ENCODE results near the gene CRISPLD2.

CRISPLD2 gene

DNA sequence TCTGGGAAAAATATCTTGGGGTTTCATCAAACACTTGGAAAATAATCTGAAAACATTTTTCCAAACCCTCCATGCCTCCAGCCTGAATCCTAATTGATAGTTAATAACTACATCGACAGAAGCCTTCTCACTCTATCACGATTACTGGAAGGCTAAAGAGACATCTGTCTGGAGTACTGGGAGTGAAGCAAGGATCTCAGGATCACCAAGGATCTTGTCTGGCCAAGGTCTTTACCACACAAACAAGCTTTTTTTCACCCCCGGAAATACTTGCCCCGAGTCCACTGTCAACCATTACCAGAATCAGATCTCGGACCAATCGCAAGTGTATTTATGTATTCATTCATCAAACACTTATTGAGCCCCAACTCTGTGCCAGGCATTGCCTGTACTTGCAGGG is 28.3 kb upstream of the CRISPLD2 start:
- Histone ChIP-seq H2BK120ac (ENCODE audit: low read depth, low read length) (no peak overlapping the region), H2BK12ac (ENCODE audit: low read length) (no peak overlapping the region), H2AK5ac (ENCODE audit: low read depth, low read length) (no peak overlapping the region), H4K91ac (ENCODE audit: low read depth, low read length, poor library complexity) (no peak overlapping the region), H3K9ac (ENCODE audit: low read depth, low read length, poor library complexity) (no peak overlapping the region), H3K23ac (ENCODE audit: low read depth, low read length, poor library complexity) (no peak overlapping the region), H3K4ac (ENCODE audit: low read length) (no peak overlapping the region), H3K18ac (ENCODE audit: low read length) (no peak overlapping the region), H2AFZ (ENCODE audit: low read length) (no peak overlapping the region), H3K4me3 (ENCODE audit: low read length in 2 of 2) (no peak overlapping the region), H3K36me3 (replicated peaks in 1 of 2; ENCODE audit: control insufficient read depth in 2 of 2, insufficient read depth in 2 of 2, low read length in 2 of 2) (peaks cover 0 to 3% of the 10 kb centered on the region in 2 donors), H3K9me3 (replicated peaks in 1 of 2; ENCODE audit: control insufficient read depth in 2 of 2, insufficient read depth in 1 of 2, low read depth in 1 of 2, low read length in 2 of 2) (no peaks in the 10 kb centered on the region), H3K27me3 (ENCODE audit: control insufficient read depth in 3 of 3, insufficient read depth in 3 of 3, low read depth in 1 of 3, low read length in 3 of 3) (no peaks in the 10 kb centered on the region), H3K27ac (replicated peaks; ENCODE audit: low read length) (no peak overlapping the region), H3K14ac (ENCODE audit: low read length) (no peak overlapping the region), H2BK5ac (ENCODE audit: low read length) (no peak overlapping the region), H4K8ac (ENCODE audit: low read depth, low read length) (no peak overlapping the region), H3K4me1 (ENCODE audit: control insufficient read depth in 2 of 2, insufficient read depth in 1 of 2, low read depth in 1 of 2, low read length in 2 of 2) (no peaks in the 10 kb centered on the region), H3K4me2 (ENCODE audit: insufficient read depth, low read length, poor library complexity, severe bottlenecking) (no peak overlapping the region), H3K79me1 (ENCODE audit: low read depth, low read length) (no peaks in the 10 kb centered on the region), H2BK15ac (ENCODE audit: low read length) (no peak overlapping the region)
- WGBS, 2 donors (ENCODE audit: extremely low coverage in 2 of 2, insufficient read length in 2 of 2, insufficient replicate concordance in 1 of 2) = no CpG with 5 or more reads among the region's 6 CpGs
- DNase-seq (ENCODE audit: low spot score) = no peak

- H3K79me1 ChIP-seq (ENCODE audit: low read depth, low read length) = no peaks in the 10 kb centered on the region
- no peaks in the 10 kb centered on the region for H3K27me3 ChIP-seq (ENCODE audit: control insufficient read depth in 3 of 3, insufficient read depth in 3 of 3, low read depth in 1 of 3, low read length in 3 of 3)
- peak overlapping the region; percentile 40 for H3K18ac ChIP-seq (ENCODE audit: low read length)
- DNase-seq (ENCODE audit: low spot score) = no peak
- H3K36me3 ChIP-seq (replicated peaks in 1 of 2; ENCODE audit: control insufficient read depth in 2 of 2, insufficient read depth in 2 of 2, low read length in 2 of 2) = peaks cover 0 to 3% of the 10 kb centered on the region in 2 donors
- no CpG with 5 or more reads among the region's 6 CpGs for WGBS, 2 donors (ENCODE audit: extremely low coverage in 2 of 2, insufficient read length in 2 of 2, insufficient replicate concordance in 1 of 2)
- H2BK5ac ChIP-seq (ENCODE audit: low read length) = no peak overlapping the region
- no peak overlapping the region for H3K27ac ChIP-seq (replicated peaks; ENCODE audit: low read length)
- peak overlapping the region; percentile 47 for H3K14ac ChIP-seq (ENCODE audit: low read length)
- H3K4ac ChIP-seq (ENCODE audit: low read length) = no peak overlapping the region
- no peak overlapping the region for H2AFZ ChIP-seq (ENCODE audit: low read length)
- H3K9me3 ChIP-seq (replicated peaks in 1 of 2; ENCODE audit: control insufficient read depth in 2 of 2, insufficient read depth in 1 of 2, low read depth in 1 of 2, low read length in 2 of 2) = no peaks in the 10 kb centered on the region
- H4K91ac ChIP-seq (ENCODE audit: low read depth, low read length, poor library complexity) = no peak overlapping the region
- H3K4me1 ChIP-seq (ENCODE audit: control insufficient read depth in 2 of 2, insufficient read depth in 1 of 2, low read depth in 1 of 2, low read length in 2 of 2) = no peaks in the 10 kb centered on the region
- no peak overlapping the region for H3K23ac ChIP-seq (ENCODE audit: low read depth, low read length, poor library complexity)
- H2BK120ac ChIP-seq (ENCODE audit: low read depth, low read length) = no peak overlapping the region
- H2BK15ac ChIP-seq (ENCODE audit: low read length) = no peak overlapping the region
- H2AK5ac ChIP-seq (ENCODE audit: low read depth, low read length) = no peak overlapping the region
- no peak overlapping the region for H3K9ac ChIP-seq (ENCODE audit: low read depth, low read length, poor library complexity)
- no peak overlapping the region for H4K8ac ChIP-seq (ENCODE audit: low read depth, low read length)
- H2BK12ac ChIP-seq (ENCODE audit: low read length) = no peak overlapping the region
- H3K4me3 ChIP-seq (ENCODE audit: low read length in 2 of 2) = no peak overlapping the region
- H3K4me2 ChIP-seq (ENCODE audit: insufficient read depth, low read length, poor library complexity, severe bottlenecking) = no peak overlapping the region
Measured at GRCh38 chr16:84794186-84794585, 25.6 kb upstream of the CRISPLD2 start.

DNA sequence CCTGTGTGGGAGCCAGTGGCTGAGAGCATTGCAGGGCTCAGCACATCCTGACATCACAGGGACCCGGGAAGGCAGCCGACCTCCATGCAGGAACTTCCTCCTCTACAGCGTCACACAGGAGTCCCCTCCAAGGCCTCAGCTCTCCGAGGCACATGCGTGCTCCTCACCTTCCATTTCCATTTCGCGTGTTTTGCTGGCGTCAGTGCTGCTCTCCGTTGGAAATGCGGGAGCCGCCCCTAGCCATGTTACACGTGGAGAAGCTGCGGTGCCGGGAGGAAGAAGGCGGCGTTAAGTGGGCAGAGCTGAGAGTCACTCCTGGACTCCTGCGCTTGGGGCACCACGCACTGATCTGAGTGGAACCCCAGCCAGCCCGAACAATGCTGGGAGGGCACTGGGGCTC is 25.2 kb upstream of the CRISPLD2 start:
- H3K36me3 ChIP-seq (replicated peaks in 1 of 2; ENCODE audit: control insufficient read depth in 2 of 2, insufficient read depth in 2 of 2, low read length in 2 of 2) = peaks cover 0 to 3% of the 10 kb centered on the region in 2 donors
- no peak overlapping the region for H2BK120ac ChIP-seq (ENCODE audit: low read depth, low read length)
- H2AK5ac ChIP-seq (ENCODE audit: low read depth, low read length) = peak overlapping the region; percentile 25
- peak overlapping the region; percentile 31 for H3K18ac ChIP-seq (ENCODE audit: low read length)
- H3K4me1 ChIP-seq (ENCODE audit: control insufficient read depth in 2 of 2, insufficient read depth in 1 of 2, low read depth in 1 of 2, low read length in 2 of 2) = no peaks in the 10 kb centered on the region
- no peak overlapping the region for H2BK12ac ChIP-seq (ENCODE audit: low read length)
- no peaks in the 10 kb centered on the region for H3K9me3 ChIP-seq (replicated peaks in 1 of 2; ENCODE audit: control insufficient read depth in 2 of 2, insufficient read depth in 1 of 2, low read depth in 1 of 2, low read length in 2 of 2)
- H2BK15ac ChIP-seq (ENCODE audit: low read length) = no peak overlapping the region
- H3K4me3 ChIP-seq (ENCODE audit: low read length in 2 of 2) = no peak overlapping the region
- no peak overlapping the region for H4K91ac ChIP-seq (ENCODE audit: low read depth, low read length, poor library complexity)
- H3K4ac ChIP-seq (ENCODE audit: low read length) = no peak overlapping the region
- H3K27ac ChIP-seq (replicated peaks; ENCODE audit: low read length) = no peak overlapping the region
- H3K23ac ChIP-seq (ENCODE audit: low read depth, low read length, poor library complexity) = peak overlapping the region; percentile 25
- no peak overlapping the region for H3K4me2 ChIP-seq (ENCODE audit: insufficient read depth, low read length, poor library complexity, severe bottlenecking)
- WGBS, 2 donors (ENCODE audit: extremely low coverage in 2 of 2, insufficient read length in 2 of 2, insufficient replicate concordance in 1 of 2) = no CpG with 5 or more reads among the region's 19 CpGs
- no peak overlapping the region for H2BK5ac ChIP-seq (ENCODE audit: low read length)
- H3K27me3 ChIP-seq (ENCODE audit: control insufficient read depth in 3 of 3, insufficient read depth in 3 of 3, low read depth in 1 of 3, low read length in 3 of 3) = no peaks in the 10 kb centered on the region
- peak overlapping the region; percentile 47 for H3K14ac ChIP-seq (ENCODE audit: low read length)
- H4K8ac ChIP-seq (ENCODE audit: low read depth, low read length) = no peak overlapping the region
- H3K9ac ChIP-seq (ENCODE audit: low read depth, low read length, poor library complexity) = no peak overlapping the region
- H3K79me1 ChIP-seq (ENCODE audit: low read depth, low read length) = no peaks in the 10 kb centered on the region
- DNase-seq (ENCODE audit: low spot score) = no peak
- no peak overlapping the region for H2AFZ ChIP-seq (ENCODE audit: low read length)

- no peak for DNase-seq (ENCODE audit: low spot score)
- H4K91ac ChIP-seq (ENCODE audit: low read depth, low read length, poor library complexity) = no peak overlapping the region
Measured at GRCh38 chr16:84795329-84796053, 24.3 kb upstream of the CRISPLD2 start.

More at GRCh38 chr16:84795329-84796053, 24.3 kb upstream of the CRISPLD2 start:
- no peak overlapping the region for H2AFZ ChIP-seq (ENCODE audit: low read length)
- no peak overlapping the region for H3K4me3 ChIP-seq (ENCODE audit: low read length in 2 of 2)
- no peak overlapping the region for H3K4ac ChIP-seq (ENCODE audit: low read length)
- H3K27me3 ChIP-seq (ENCODE audit: control insufficient read depth in 3 of 3, insufficient read depth in 3 of 3, low read depth in 1 of 3, low read length in 3 of 3) = no peaks in the 10 kb centered on the region
- H3K9me3 ChIP-seq (replicated peaks in 1 of 2; ENCODE audit: control insufficient read depth in 2 of 2, insufficient read depth in 1 of 2, low read depth in 1 of 2, low read length in 2 of 2) = no peaks in the 10 kb centered on the region
- H3K79me1 ChIP-seq (ENCODE audit: low read depth, low read length) = no peaks in the 10 kb centered on the region
- no peak overlapping the region for H2BK15ac ChIP-seq (ENCODE audit: low read length)
- H3K36me3 ChIP-seq (replicated peaks in 1 of 2; ENCODE audit: control insufficient read depth in 2 of 2, insufficient read depth in 2 of 2, low read length in 2 of 2) = peaks cover 0 to 3% of the 10 kb centered on the region in 2 donors
- no CpG with 5 or more reads among the region's 22 CpGs for WGBS, 2 donors (ENCODE audit: extremely low coverage in 2 of 2, insufficient read length in 2 of 2, insufficient replicate concordance in 1 of 2)
- no peak overlapping the region for H2BK12ac ChIP-seq (ENCODE audit: low read length)
- no peak overlapping the region for H2BK120ac ChIP-seq (ENCODE audit: low read depth, low read length)
- H4K8ac ChIP-seq (ENCODE audit: low read depth, low read length) = no peak overlapping the region
- no peak overlapping the region for H3K23ac ChIP-seq (ENCODE audit: low read depth, low read length, poor library complexity)
- H3K18ac ChIP-seq (ENCODE audit: low read length) = peak overlapping the region; percentile 65
- H3K9ac ChIP-seq (ENCODE audit: low read depth, low read length, poor library complexity) = peak overlapping the region; percentile 60
- H2AK5ac ChIP-seq (ENCODE audit: low read depth, low read length) = no peak overlapping the region
- no peak overlapping the region for H3K14ac ChIP-seq (ENCODE audit: low read length)
- no peaks in the 10 kb centered on the region for H3K4me1 ChIP-seq (ENCODE audit: control insufficient read depth in 2 of 2, insufficient read depth in 1 of 2, low read depth in 1 of 2, low read length in 2 of 2)
- peak overlapping the region; percentile 59 for H2BK5ac ChIP-seq (ENCODE audit: low read length)
- H3K4me2 ChIP-seq (ENCODE audit: insufficient read depth, low read length, poor library complexity, severe bottlenecking) = no peak overlapping the region
- H3K27ac ChIP-seq (replicated peaks; ENCODE audit: low read length) = no peak overlapping the region
